Neural crest cell (in vitro differentiated cells): Measurements from ENCODE around the gene LTBP1. TPM values are rescaled to one million over a fixed set of nuclear protein-coding genes. Genes with fewer than 3 reads are reported as not detected.

Experiments
- DNase-seq: peaks from one replicate; pipeline ENCODE4 v3.0.0; 2021; ENCODE audit warnings: low read depth, mixed read lengths, low spot score
- H3K27ac Mint-ChIP-seq: one replicate; pipeline ENCODE4 v1.8.0; 2021; ENCODE audit warnings: mild to moderate bottlenecking, mixed read lengths; ENCODE audit not compliant: unreplicated experiment
- H3K27me3 Mint-ChIP-seq: 2 replicates; pipeline ENCODE4 v1.8.0; 2021; ENCODE audit warnings: low read depth, mild to moderate bottlenecking, mixed read lengths
- H3K36me3 Mint-ChIP-seq: 2 replicates; pipeline ENCODE4 v1.8.0; 2021; ENCODE audit warnings: low read depth, mild to moderate bottlenecking, mixed read lengths
- H3K4me1 Mint-ChIP-seq: 2 replicates; pipeline ENCODE4 v1.8.0; 2021; ENCODE audit warnings: mixed read lengths
- H3K4me3 Mint-ChIP-seq: one replicate; pipeline ENCODE4 v1.8.0; 2021; ENCODE audit warnings: mild to moderate bottlenecking, mixed read lengths
- H3K9me3 Mint-ChIP-seq: 2 replicates; pipeline ENCODE4 v1.8.0; 2021; ENCODE audit warnings: mixed read lengths
- total RNA-seq: library from RNA; stranded (reverse); gene quantifications from 2 replicates; pipeline ENCODE4 v1.2.1, GENCODE V29; 2021
- TF ChIP-seq, protein P1 (sequence below): fragments of 200-600 bp; sonication (generic); conservative IDR thresholded peaks from 2 replicates; pipeline ENCODE4 v1.5.0; 2021; ENCODE audit warnings: antibody characterized with exemption, mild to moderate bottlenecking

The LTBP1 gene
- total RNA-seq, 1 donor from 2014 or later: 30.2 TPM

DNA sequence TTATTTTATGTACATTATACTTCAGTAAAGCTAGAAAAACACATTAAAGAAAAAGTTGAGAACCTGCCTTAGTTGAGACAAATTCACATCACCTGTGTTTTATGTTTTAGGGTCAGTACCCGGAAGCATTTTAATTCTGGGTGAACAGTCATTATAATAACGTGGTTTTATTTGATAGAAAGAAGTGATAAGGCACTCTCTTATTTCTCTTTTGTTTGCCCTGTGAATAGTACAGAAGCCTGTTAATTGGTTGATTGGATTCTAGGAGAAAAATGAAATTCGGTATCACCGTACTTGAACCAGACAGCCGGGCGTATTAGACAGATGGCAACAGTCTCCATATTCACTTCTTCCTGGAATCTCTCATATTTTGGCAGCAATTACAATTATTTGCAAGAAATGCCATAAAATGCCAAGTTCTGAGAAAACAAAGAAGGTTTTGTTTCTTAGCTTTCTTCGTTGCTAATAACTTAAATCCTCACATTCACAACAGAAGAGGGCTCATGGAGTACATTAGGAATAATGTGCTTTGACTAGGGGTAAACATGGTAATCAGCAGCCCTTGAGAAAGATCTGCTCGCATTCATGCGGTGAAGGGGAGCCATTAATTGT lies 361.0 kb downstream of the LTBP1 start:
- no peak overlapping the region for H3K4me3 Mint-ChIP-seq
- H3K27ac Mint-ChIP-seq: no peak overlapping the region
- no peaks in the 10 kb centered on the region for H3K4me1 Mint-ChIP-seq
- H3K27me3 Mint-ChIP-seq: no peaks in the 10 kb centered on the region
- H3K36me3 Mint-ChIP-seq: peaks cover 11% of the 10 kb centered on the region
- TF ChIP-seq, protein P1, sequence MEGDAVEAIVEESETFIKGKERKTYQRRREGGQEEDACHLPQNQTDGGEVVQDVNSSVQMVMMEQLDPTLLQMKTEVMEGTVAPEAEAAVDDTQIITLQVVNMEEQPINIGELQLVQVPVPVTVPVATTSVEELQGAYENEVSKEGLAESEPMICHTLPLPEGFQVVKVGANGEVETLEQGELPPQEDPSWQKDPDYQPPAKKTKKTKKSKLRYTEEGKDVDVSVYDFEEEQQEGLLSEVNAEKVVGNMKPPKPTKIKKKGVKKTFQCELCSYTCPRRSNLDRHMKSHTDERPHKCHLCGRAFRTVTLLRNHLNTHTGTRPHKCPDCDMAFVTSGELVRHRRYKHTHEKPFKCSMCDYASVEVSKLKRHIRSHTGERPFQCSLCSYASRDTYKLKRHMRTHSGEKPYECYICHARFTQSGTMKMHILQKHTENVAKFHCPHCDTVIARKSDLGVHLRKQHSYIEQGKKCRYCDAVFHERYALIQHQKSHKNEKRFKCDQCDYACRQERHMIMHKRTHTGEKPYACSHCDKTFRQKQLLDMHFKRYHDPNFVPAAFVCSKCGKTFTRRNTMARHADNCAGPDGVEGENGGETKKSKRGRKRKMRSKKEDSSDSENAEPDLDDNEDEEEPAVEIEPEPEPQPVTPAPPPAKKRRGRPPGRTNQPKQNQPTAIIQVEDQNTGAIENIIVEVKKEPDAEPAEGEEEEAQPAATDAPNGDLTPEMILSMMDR: no peak
- no peak for DNase-seq
- peaks cover 3% of the 10 kb centered on the region for H3K9me3 Mint-ChIP-seq

- no peak for DNase-seq
- TF ChIP-seq, protein P1: no peak
- no peak overlapping the region for H3K4me3 Mint-ChIP-seq
- H3K27ac Mint-ChIP-seq: no peak overlapping the region
- H3K4me1 Mint-ChIP-seq: no peaks in the 10 kb centered on the region
- H3K36me3 Mint-ChIP-seq: peaks cover 8% of the 10 kb centered on the region
- no peaks in the 10 kb centered on the region for H3K9me3 Mint-ChIP-seq
- H3K27me3 Mint-ChIP-seq: no peaks in the 10 kb centered on the region
These were observed 365.6 kb downstream of the LTBP1 start for GRCh38 chr2:33312355-33312754.

DNA sequence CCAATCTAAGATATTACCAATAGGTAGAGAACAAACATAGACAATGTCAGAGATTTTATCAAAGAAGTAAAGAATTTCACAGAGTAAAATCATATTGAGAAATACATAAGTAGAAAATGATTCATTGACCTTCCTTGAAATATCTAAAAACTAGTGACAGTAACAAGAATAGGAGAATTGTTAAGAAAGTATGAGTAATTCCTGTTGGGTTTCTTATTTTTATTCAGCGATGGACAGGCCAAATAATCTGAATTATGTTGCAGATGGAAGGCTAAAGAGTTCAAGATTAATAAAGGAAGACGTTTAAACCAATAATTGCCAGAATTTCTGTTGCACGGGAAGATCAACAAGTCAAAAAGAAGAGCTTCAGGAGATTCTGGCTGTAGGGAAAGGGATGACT lies 366.3 kb downstream of the LTBP1 start:
- no peaks in the 10 kb centered on the region for H3K4me1 Mint-ChIP-seq
- H3K27me3 Mint-ChIP-seq: no peaks in the 10 kb centered on the region
- no peak for DNase-seq
- no peaks in the 10 kb centered on the region for H3K9me3 Mint-ChIP-seq
- H3K27ac Mint-ChIP-seq: no peak overlapping the region
- H3K4me3 Mint-ChIP-seq: no peak overlapping the region
- TF ChIP-seq, protein P1: no peak
- peaks cover 8% of the 10 kb centered on the region for H3K36me3 Mint-ChIP-seq

GRCh38 chr2:33314541-33314940 lies 367.8 kb downstream of the LTBP1 start:
- no peak for DNase-seq
- Mint-ChIP-seq H3K4me3 (no peak overlapping the region), H3K27me3 (no peaks in the 10 kb centered on the region), H3K4me1 (no peaks in the 10 kb centered on the region), H3K9me3 (no peaks in the 10 kb centered on the region), H3K27ac (no peak overlapping the region), H3K36me3 (peaks cover 8% of the 10 kb centered on the region)
- TF ChIP-seq, protein P1: no peak

- Mint-ChIP-seq H3K4me3 (no peak overlapping the region), H3K36me3 (peaks cover 4% of the 10 kb centered on the region), H3K9me3 (no peaks in the 10 kb centered on the region), H3K27me3 (no peaks in the 10 kb centered on the region), H3K27ac (no peak overlapping the region), H3K4me1 (no peaks in the 10 kb centered on the region)
- DNase-seq: no peak
- TF ChIP-seq, protein P1: no peak
These were observed 369.6 kb downstream of the LTBP1 start for GRCh38 chr2:33316328-33316727.
